OCI-LY3 (cell line): ENCODE results near the gene MT1H.

Source experiments
- H2AFZ ChIP-seq: fragments of 200-600, 300-600 bp; shearing (Covaris generic); 2 replicates; pipeline ENCODE4 v1.6.0; 2014; ENCODE audit warnings: antibody characterized with exemption, low read depth, low read length
- H3K27ac ChIP-seq: fragments of 200-600, 300-600 bp; sonication (generic); 2 replicates; pipeline ENCODE4 v1.5.1; 2014; ENCODE audit warnings: mild to moderate bottlenecking, low read length, moderate library complexity, mixed read lengths
- H3K27me3 ChIP-seq: fragments of 200-600, 300-600 bp; sonication (generic); 2 replicates; pipeline ENCODE4 v1.6.1; 2014; ENCODE audit warnings: low read depth, low read length, mixed read lengths
- H3K36me3 ChIP-seq: fragments of 200-600, 300-600 bp; sonication (generic); replicated peaks from 2 replicates; pipeline ENCODE3; 2014; ENCODE audit warnings: low read depth, low read length, mixed read lengths
- H3K4me1 ChIP-seq: fragments of 300-600, 200-600 bp; sonication (generic); 2 replicates; pipeline ENCODE4 v1.6.1; 2014; ENCODE audit warnings: low read length, mixed read lengths
- H3K4me2 ChIP-seq: fragments of 200-600, 300-600 bp; sonication (generic); 2 replicates; pipeline ENCODE4 v1.6.1; 2014; ENCODE audit warnings: low read length, mixed read lengths
- H3K4me3 ChIP-seq: fragments of 300-600, 200-600 bp; sonication (generic); 2 replicates; pipeline ENCODE4 v1.5.1; 2014; ENCODE audit warnings: antibody characterized with exemption, mild to moderate bottlenecking, low read length, moderate library complexity
- H3K79me2 ChIP-seq: fragments of 300-600, 200-600 bp; shearing (Covaris generic); 2 replicates; pipeline ENCODE4 v1.6.1; 2014; ENCODE audit warnings: mild to moderate bottlenecking, low read length, mixed read lengths
- H3K9ac ChIP-seq: fragments of 300-600, 200-600 bp; shearing (Covaris generic); 2 replicates; pipeline ENCODE4 v1.6.0; 2014; ENCODE audit warnings: mild to moderate bottlenecking, low read length, moderate library complexity
- H3K9me3 ChIP-seq: fragments of 200-600, 300-600 bp; shearing (Covaris generic); 2 replicates; pipeline ENCODE4 v1.6.1; 2014; ENCODE audit warnings: low read length, mixed read lengths; ENCODE audit not compliant: insufficient read depth
- H4K20me1 ChIP-seq: fragments of 200-600, 300-600 bp; sonication (generic); 2 replicates; pipeline ENCODE4 v1.6.1; 2016; ENCODE audit warnings: low read length, mixed read lengths; ENCODE audit not compliant: insufficient read depth
- EZH2phosphoT487 ChIP-seq: fragments of 200-600 bp; shearing (Covaris generic); IDR thresholded peaks from 2 replicates; pipeline ENCODE4 v1.6.1; 2018; ENCODE audit warnings: antibody characterized with exemption, mixed run types, low read depth
- TF ChIP-seq, protein P1 (sequence below): fragments of 200-600, 300-600 bp; sonication (generic); IDR thresholded peaks from 2 replicates; pipeline ENCODE4 v1.5.1; 2014; ENCODE audit warnings: antibody characterized with exemption, low read length, low read depth

Gene MT1H

GRCh38 chr16:56631832-56632155 is 37.8 kb upstream of the MT1H start:
- no peak overlapping the region for H3K9ac ChIP-seq
- H3K4me2 ChIP-seq: no peak overlapping the region
- no peaks in the 10 kb centered on the region for H3K36me3 ChIP-seq
- H2AFZ ChIP-seq: no peak overlapping the region
- no peaks in the 10 kb centered on the region for H3K9me3 ChIP-seq
- H3K79me2 ChIP-seq: no peaks in the 10 kb centered on the region
- H3K4me1 ChIP-seq: peaks cover 24% of the 10 kb centered on the region
- no peak overlapping the region for H3K27ac ChIP-seq
- H3K4me3 ChIP-seq: no peak overlapping the region
- no peaks in the 10 kb centered on the region for H4K20me1 ChIP-seq
- TF ChIP-seq, protein P1, sequence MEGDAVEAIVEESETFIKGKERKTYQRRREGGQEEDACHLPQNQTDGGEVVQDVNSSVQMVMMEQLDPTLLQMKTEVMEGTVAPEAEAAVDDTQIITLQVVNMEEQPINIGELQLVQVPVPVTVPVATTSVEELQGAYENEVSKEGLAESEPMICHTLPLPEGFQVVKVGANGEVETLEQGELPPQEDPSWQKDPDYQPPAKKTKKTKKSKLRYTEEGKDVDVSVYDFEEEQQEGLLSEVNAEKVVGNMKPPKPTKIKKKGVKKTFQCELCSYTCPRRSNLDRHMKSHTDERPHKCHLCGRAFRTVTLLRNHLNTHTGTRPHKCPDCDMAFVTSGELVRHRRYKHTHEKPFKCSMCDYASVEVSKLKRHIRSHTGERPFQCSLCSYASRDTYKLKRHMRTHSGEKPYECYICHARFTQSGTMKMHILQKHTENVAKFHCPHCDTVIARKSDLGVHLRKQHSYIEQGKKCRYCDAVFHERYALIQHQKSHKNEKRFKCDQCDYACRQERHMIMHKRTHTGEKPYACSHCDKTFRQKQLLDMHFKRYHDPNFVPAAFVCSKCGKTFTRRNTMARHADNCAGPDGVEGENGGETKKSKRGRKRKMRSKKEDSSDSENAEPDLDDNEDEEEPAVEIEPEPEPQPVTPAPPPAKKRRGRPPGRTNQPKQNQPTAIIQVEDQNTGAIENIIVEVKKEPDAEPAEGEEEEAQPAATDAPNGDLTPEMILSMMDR: no peak
- TF ChIP-seq EZH2phosphoT487: no peak
- H3K27me3 ChIP-seq: peaks cover 20% of the 10 kb centered on the region

DNA sequence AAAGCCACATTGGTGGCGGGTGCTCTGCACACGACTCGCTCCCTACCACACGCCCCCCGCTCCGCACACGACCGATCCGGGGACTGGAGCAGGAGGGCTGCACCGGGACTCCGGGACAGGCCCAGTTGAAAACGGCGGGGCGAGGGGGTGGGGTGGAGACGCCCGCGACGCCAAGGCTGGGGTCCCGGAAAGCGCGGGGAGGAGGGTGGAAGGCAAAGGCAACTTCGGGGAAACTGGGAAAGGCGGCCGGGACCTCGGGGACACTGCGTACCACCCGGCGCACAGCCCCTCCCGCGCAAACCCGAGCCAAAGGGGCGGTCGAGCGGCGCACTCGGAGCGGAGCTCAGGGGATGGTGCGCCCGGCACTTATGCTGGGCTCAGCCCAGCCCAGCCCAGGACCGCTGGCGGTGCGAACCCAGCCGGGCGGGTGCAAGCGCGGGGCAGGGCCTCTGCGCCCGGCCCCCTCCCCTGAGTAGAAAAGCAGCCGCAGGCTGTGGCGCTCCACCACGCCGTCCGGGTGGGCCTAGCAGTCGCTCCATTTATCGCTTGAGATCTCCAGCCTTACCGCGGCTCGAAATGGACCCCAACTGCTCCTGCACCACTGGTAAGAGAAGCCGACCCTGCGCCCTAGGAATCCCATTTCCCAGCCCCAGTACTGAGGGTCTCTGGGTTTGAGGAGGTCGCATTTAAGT is 37.3 kb upstream of the MT1H start, which contains the start of gene MT1M:
Gene MT1M, plus strand, starts transcription at position 504 of the 692 bp plus-strand sequence. Its CDS starts 73 bp downstream, at position 577.
- Histone ChIP-seq H3K27me3 (peaks cover 23% of the 10 kb centered on the region), H3K4me2 (no peak within 1 kb of the TSS), H3K27ac (no peak within 1 kb of the TSS), H3K9me3 (no peaks in the 10 kb centered on the region), H3K36me3 (no peaks in the 10 kb centered on the region), H3K9ac (no peak within 1 kb of the TSS), H4K20me1 (no peaks in the 10 kb centered on the region), H3K4me3 (no peak within 1 kb of the TSS), H3K79me2 (no peaks in the 10 kb centered on the region), H2AFZ (no peak within 1 kb of the TSS), H3K4me1 (peaks cover 24% of the 10 kb centered on the region)
- no peak for TF ChIP-seq EZH2phosphoT487
- TF ChIP-seq, protein P1: no peak

DNA sequence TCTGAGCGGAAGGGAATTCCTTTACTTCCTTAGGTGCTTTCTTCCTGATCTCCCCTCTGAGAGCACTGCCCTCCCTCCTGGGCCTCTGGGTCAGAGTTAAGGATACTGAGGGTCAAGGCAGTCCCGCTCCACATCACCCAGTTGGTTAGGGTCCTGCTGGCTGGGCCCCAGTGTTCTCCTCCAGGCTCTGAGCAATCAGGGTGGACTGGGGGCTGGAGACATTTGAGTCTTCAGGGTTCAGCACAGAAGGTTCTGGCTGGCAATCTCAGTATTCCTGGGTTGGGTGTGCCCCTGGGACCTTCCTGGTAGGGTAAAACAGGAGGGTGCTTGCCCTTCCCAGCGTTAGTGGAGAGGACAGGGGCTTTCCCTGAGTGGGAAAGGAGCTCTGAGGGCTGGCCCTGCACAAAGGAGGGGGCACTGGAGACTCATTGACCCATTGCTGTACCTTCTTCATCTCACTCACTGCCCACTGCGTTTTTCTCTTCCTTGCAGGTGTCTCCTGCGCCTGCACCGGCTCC is 36.7 kb upstream of the MT1H start:
- H4K20me1 ChIP-seq: no peaks in the 10 kb centered on the region
- no peaks in the 10 kb centered on the region for H3K79me2 ChIP-seq
- peaks cover 29% of the 10 kb centered on the region for H3K27me3 ChIP-seq
- no peak for TF ChIP-seq EZH2phosphoT487
- TF ChIP-seq, protein P1: no peak
- peaks cover 24% of the 10 kb centered on the region for H3K4me1 ChIP-seq
- no peak overlapping the region for H2AFZ ChIP-seq
- H3K36me3 ChIP-seq: no peaks in the 10 kb centered on the region
- no peak overlapping the region for H3K4me2 ChIP-seq
- H3K9me3 ChIP-seq: no peaks in the 10 kb centered on the region
- no peak overlapping the region for H3K4me3 ChIP-seq
- H3K9ac ChIP-seq: no peak overlapping the region
- no peak overlapping the region for H3K27ac ChIP-seq

DNA sequence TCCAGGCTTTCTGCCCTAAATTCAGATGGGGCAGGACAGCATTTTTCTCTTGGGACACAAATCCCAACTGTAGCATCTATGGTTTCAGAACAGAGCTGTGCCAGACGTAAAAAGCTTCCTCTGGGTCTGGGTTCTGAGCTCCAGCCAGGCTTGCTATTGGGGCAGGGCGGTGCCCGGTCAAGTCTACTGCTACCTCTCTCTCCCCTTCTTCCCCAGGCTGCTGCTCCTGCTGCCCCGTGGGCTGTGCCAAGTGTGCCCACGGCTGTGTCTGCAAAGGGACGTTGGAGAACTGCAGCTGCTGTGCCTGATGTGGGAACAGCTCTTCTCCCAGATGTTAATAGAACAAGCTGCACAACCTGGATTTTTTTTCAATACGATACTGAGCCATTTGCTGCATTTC is 36.1 kb upstream of the MT1H start:
- Histone ChIP-seq H3K36me3 (no peaks in the 10 kb centered on the region), H4K20me1 (no peaks in the 10 kb centered on the region), H2AFZ (no peak overlapping the region), H3K27ac (no peak overlapping the region), H3K4me1 (peaks cover 24% of the 10 kb centered on the region), H3K27me3 (peaks cover 29% of the 10 kb centered on the region), H3K4me3 (no peak overlapping the region), H3K9ac (no peak overlapping the region), H3K79me2 (no peaks in the 10 kb centered on the region), H3K9me3 (no peaks in the 10 kb centered on the region), H3K4me2 (no peak overlapping the region)
- TF ChIP-seq EZH2phosphoT487: no peak
- TF ChIP-seq, protein P1: no peak
